Measurements from ENCODE around the gene CCDC97.

DNA sequence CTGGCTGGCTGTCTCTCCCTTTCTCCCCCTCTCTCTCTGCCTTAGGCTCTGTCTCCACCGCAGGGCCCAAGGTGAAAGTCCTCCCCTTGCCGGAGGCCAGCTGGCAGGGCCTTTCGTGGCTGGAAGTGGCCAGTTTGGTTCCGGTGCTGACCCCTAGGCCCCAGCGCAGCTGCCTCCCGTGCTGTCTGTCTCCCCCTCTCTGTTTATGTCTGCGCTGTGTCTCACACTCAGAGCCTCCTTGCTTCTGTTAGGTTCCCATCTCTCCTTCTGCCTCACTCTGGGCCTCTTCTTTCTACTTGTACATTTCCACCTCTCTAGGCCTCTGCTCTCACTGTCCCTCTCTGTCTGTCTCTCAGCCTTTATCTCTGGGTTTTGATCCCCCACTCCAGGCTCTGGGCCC, 13.1 kb downstream of the CCDC97 start:
- TF ChIP-seq CTCF (IDR thresholded peaks at IDR 0.05) (no peak), POLR2AphosphoS5 (IDR thresholded peaks at IDR 0.05) (no peak), POLR2A (IDR thresholded peaks at IDR 0.05) (no peak)
